Transverse colon (tissue), 4 donors: Measurements from ENCODE around the gene DRD4. TPM values are rescaled to one million over a fixed set of nuclear protein-coding genes. Genes with fewer than 3 reads are reported as not detected.

Experiments used
- DNase-seq: peaks from one replicate; pipeline ENCODE4 v3.0.0-alpha.2; 2019
- H3K27ac ChIP-seq, 4 donors: fragments of 200-600 bp; sonication (generic); 2 replicates each; pipeline ENCODE4 v1.5.1; 2016 to 2018; ENCODE audit warnings: inconsistent platforms in 4 of 4
- H3K27me3 ChIP-seq: fragments of 200-600 bp; sonication (generic); 2 replicates; pipeline ENCODE4 v1.5.1; 2017; ENCODE audit warnings: inconsistent platforms
- H3K36me3 ChIP-seq, 4 donors: fragments of 200-600 bp; sonication (generic); 2 replicates each; pipeline ENCODE4 v1.5.1; 2017 to 2019; ENCODE audit warnings: inconsistent platforms in 4 of 4
- H3K4me1 ChIP-seq, 4 donors: fragments of 200-600 bp; sonication (generic); 2 replicates each; pipeline ENCODE4 v1.5.1; 2017 to 2020; ENCODE audit warnings: inconsistent platforms in 4 of 4
- H3K4me3 ChIP-seq, 4 donors: fragments of 200-600 bp; sonication (generic); 1 replicate in 1 of 4; 2 replicates in 3 of 4; pipeline versions ENCODE4 v1.5.1 to v1.6.1; 2017 to 2019; ENCODE audit warnings: inconsistent platforms in 4 of 4
- H3K9me3 ChIP-seq, 2 donors: fragments of 200-600 bp; sonication (generic); 2 replicates each; pipeline ENCODE4 v1.5.1; 2017 to 2019; ENCODE audit warnings: inconsistent platforms in 2 of 2
- EP300 ChIP-seq: sonication (generic); formaldehyde crosslinking; IDR thresholded peaks from one replicate; pipeline ENCODE4 v1.6.1; 2017; ENCODE audit warnings: antibody characterized with exemption, low read depth
- POLR2A ChIP-seq: fragments of 450-650 bp; IDR thresholded peaks from one replicate; pipeline ENCODE4 v1.6.1; 2016; ENCODE audit warnings: antibody characterized with exemption, mild to moderate bottlenecking, moderate library complexity
- POLR2AphosphoS5 ChIP-seq, 3 donors: sonication (generic); formaldehyde crosslinking; IDR thresholded peaks; one replicate each; pipeline ENCODE4 v1.6.1; 2016; ENCODE audit warnings: antibody characterized with exemption in 3 of 3
- WGBS, 2 donors: methylation state at CpG; one replicate each; pipeline ENCODE4 v1.1.5; 2018; ENCODE audit warnings: low coverage in 1 of 2; 5-methylcytosine and 5-hydroxymethylcytosine counted together
- in situ Hi-C, 4 donors: fragments of 200-750 bp; cut with MboI; loops; one replicate each; pipeline versions ENCODE4 v1.15.0 to v1.15.1; 2017; ENCODE audit warnings: low sequenced_read_pairs in 3 of 4, low pct_ligation_motif_present in 1 of 4, low pct_unique_long_range_greater_than_20kb in 1 of 4
- intact Hi-C: fragments of 100-400 bp; cut with DNase I; formaldehyde crosslinking; loops from one replicate; pipeline ENCODE4 v1.15.1; 2023; ENCODE audit warnings: low total_unique reads
- total RNA-seq, 4 donors: library from RNA; depleted of rRNA; stranded (reverse); fragments of >200 nt; gene quantifications; one replicate each; pipeline ENCODE4 v1.1.0, GENCODE V29; 2016
- TF ChIP-seq, protein P1 (sequence below), 5 experiments: fragments of 200-600 bp in 3 of 5; fragments of 450-650 bp in 2 of 5; sonication (generic) in 3 of 5; IDR thresholded peaks; 1 replicate in 2 of 5; 2 replicates in 3 of 5; pipeline ENCODE4 v1.5.1; 2016 to 2017; ENCODE audit warnings: antibody characterized with exemption in 5 of 5, inconsistent platforms in 3 of 5, mild to moderate bottlenecking in 2 of 5, moderate library complexity in 1 of 5

Gene DRD4
- total RNA-seq, 4 donors from 2014 or later = not detected

DNA sequence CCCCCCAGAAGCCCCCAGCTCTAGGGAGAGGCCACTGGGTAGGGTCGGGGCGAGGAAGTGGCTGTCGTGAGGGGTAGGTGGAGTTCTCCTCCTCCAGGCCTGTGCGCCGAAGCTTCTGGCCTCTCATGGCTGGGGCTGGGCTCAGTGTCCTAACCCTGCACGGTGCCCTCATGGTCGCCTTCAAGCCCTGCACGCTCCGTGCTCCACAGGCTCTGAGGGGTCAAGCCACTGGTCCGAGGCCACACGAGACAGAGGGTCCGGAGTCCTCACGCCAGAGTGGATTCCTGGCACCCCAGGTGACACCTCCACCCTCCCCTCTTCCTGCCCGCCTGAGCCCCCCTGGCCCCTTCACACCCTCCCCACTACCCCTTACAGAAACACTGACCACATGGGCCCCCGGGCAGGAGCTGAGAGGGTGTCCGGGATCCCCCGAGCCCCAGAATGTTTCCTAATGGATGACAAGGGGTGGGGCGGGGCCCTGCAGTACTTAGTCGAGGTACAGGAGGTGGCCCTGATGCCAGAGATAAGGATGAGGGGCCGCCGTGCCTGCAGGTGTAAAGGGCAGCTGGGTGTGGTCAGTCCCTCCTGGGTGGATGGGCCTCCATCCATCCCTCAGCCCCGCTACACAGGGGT lies 11.3 kb upstream of the DRD4 start:
- peak; percentile 60 for DNase-seq
- Histone ChIP-seq H3K27me3 (peaks cover 26% of the 10 kb centered on the region), H3K4me3 (peak overlapping the region in 1 of 4 donors; percentile 52), H3K36me3 (no peaks in the 10 kb centered on the region), H3K9me3 (no peaks in the 10 kb centered on the region), H3K4me1 (peaks cover 6 to 22% (median 19%) of the 10 kb centered on the region in 4 donors), H3K27ac (peak overlapping the region; percentile 82 to 91 (median 86))
- TF ChIP-seq, protein P1, sequence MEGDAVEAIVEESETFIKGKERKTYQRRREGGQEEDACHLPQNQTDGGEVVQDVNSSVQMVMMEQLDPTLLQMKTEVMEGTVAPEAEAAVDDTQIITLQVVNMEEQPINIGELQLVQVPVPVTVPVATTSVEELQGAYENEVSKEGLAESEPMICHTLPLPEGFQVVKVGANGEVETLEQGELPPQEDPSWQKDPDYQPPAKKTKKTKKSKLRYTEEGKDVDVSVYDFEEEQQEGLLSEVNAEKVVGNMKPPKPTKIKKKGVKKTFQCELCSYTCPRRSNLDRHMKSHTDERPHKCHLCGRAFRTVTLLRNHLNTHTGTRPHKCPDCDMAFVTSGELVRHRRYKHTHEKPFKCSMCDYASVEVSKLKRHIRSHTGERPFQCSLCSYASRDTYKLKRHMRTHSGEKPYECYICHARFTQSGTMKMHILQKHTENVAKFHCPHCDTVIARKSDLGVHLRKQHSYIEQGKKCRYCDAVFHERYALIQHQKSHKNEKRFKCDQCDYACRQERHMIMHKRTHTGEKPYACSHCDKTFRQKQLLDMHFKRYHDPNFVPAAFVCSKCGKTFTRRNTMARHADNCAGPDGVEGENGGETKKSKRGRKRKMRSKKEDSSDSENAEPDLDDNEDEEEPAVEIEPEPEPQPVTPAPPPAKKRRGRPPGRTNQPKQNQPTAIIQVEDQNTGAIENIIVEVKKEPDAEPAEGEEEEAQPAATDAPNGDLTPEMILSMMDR (IDR thresholded peaks at IDR 0.05) = no peak
- no peak for TF ChIP-seq POLR2A
- TF ChIP-seq EP300 = no peak
- TF ChIP-seq POLR2AphosphoS5 (IDR thresholded peaks at IDR 0.05) = no peak
- 44 to 80% methylated on average over 1 to 21 of the region's 22 CpGs for WGBS, 2 donors
- intact Hi-C loops (no loop called here), in situ Hi-C loops (no loop called here)

- no peaks in the 10 kb centered on the region for H3K9me3 ChIP-seq
- H3K36me3 ChIP-seq = no peaks in the 10 kb centered on the region
- WGBS, 2 donors = 11 to 40% methylated on average over 1 to 25 of the region's 72 CpGs
- DNase-seq = no peak
- TF ChIP-seq POLR2A (no peak), EP300 (no peak)
- H3K27ac ChIP-seq = no peak within 1 kb of the TSS
- in situ Hi-C loops (no loop called here), intact Hi-C loops (no loop called here)
- peaks cover 6 to 22% (median 19%) of the 10 kb centered on the region in 4 donors for H3K4me1 ChIP-seq
- peak within 1 kb of the TSS in 1 of 4 donors; percentile 4 for H3K4me3 ChIP-seq
- H3K27me3 ChIP-seq = peaks cover 26% of the 10 kb centered on the region
These were observed 10.4 kb upstream of the DRD4 start, which contains the start of gene SCT for GRCh38 chr11:626475-627307. SCT (minus strand) TSS chr11:627181; CDS start chr11:627143, 38 bp downstream.

DNA sequence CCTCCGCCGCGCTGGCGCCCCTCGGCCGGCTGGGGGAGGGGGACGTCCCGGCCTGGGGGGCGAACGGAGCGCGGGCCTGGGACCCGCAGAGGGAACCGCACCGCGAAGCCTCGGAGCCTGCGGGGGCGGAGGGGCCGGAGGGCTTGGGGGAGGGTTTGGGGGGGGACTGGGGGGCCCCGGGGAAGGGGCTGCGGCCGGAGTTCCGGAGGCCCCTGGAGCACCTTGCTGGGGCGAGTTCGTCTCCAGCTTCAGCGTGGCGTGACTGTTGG lies 9.8 kb upstream of the DRD4 start:
- intact Hi-C loops (no loop called here), in situ Hi-C loops (no loop called here)
- Histone ChIP-seq H3K4me1 (peaks cover 6 to 22% (median 19%) of the 10 kb centered on the region in 4 donors), H3K27me3 (peaks cover 26% of the 10 kb centered on the region), H3K27ac (no peak overlapping the region), H3K36me3 (no peaks in the 10 kb centered on the region), H3K9me3 (no peaks in the 10 kb centered on the region), H3K4me3 (peak overlapping the region in 1 of 4 donors; percentile 4)
- 34% methylated on average over 12 of the region's 28 CpGs; no CpG with 5 or more reads in 1 of the 2 donors for WGBS, 2 donors
- no peak for DNase-seq
- TF ChIP-seq, protein P1 (IDR thresholded peaks at IDR 0.05) = no peak
- TF ChIP-seq POLR2A (no peak), POLR2AphosphoS5 (IDR thresholded peaks at IDR 0.05) (no peak), EP300 (no peak)

GRCh38 chr11:628056-628455 lies 9.0 kb upstream of the DRD4 start:
- Histone ChIP-seq H3K4me1 (peaks cover 6 to 22% (median 19%) of the 10 kb centered on the region in 4 donors), H3K4me3 (no peak overlapping the region), H3K9me3 (no peaks in the 10 kb centered on the region), H3K36me3 (no peaks in the 10 kb centered on the region), H3K27ac (no peak overlapping the region), H3K27me3 (peaks cover 26% of the 10 kb centered on the region)
- in situ Hi-C loops = no loop called here
- intact Hi-C loops = no loop called here
- DNase-seq = no peak
- WGBS, 2 donors = 92 to 95% methylated on average over 8 to 31 of the region's 31 CpGs
- no peak for TF ChIP-seq EP300
- TF ChIP-seq, protein P1 (IDR thresholded peaks at IDR 0.05) = no peak
- no peak for TF ChIP-seq POLR2A
- no peak for TF ChIP-seq POLR2AphosphoS5 (IDR thresholded peaks at IDR 0.05)
